GM23338 (cell line): ENCODE results near the gene PCBP3.

Source experiments
- CREB1 ChIP-seq: fragments of 250-450 bp; sonication (Bioruptor Pico); IDR thresholded peaks from 2 replicates; pipeline ENCODE4 v1.5.0; 2020; ENCODE audit warnings: low read depth, mild to moderate bottlenecking, moderate library complexity
- ETS1 ChIP-seq: IDR thresholded peaks from 2 replicates; pipeline ENCODE4 v1.6.1; 2016; ENCODE audit warnings: antibody characterized with exemption
- EZH2 ChIP-seq: fragments of 200-600 bp; sonication (generic); IDR thresholded peaks from one replicate; pipeline ENCODE4 v1.8.0; 2017; ENCODE audit warnings: antibody characterized with exemption, mild to moderate bottlenecking, low read depth; ENCODE audit not compliant: unreplicated experiment
- EZH2phosphoT487 ChIP-seq: fragments of 200-600 bp; sonication (generic); IDR thresholded peaks from one replicate; pipeline ENCODE4 v1.8.1; 2018; ENCODE audit warnings: antibody characterized with exemption; ENCODE audit not compliant: unreplicated experiment
- JUNB ChIP-seq: IDR thresholded peaks from one replicate; pipeline ENCODE4 v1.6.1; 2016; ENCODE audit warnings: antibody characterized with exemption; ENCODE audit not compliant: unreplicated experiment
- POLR2AphosphoS5 ChIP-seq: IDR thresholded peaks from 2 replicates; pipeline ENCODE4 v1.6.1; 2016; ENCODE audit warnings: antibody characterized with exemption, low read depth
- REST ChIP-seq: IDR thresholded peaks from one replicate; pipeline ENCODE4 v1.6.1; 2018; ENCODE audit warnings: antibody characterized with exemption; ENCODE audit not compliant: unreplicated experiment
- STAT1 ChIP-seq: IDR thresholded peaks from one replicate; pipeline ENCODE4 v1.6.1; 2016; ENCODE audit warnings: antibody characterized with exemption; ENCODE audit not compliant: unreplicated experiment
- ZNF114 ChIP-seq: fragments of 250-450 bp; sonication (Bioruptor Pico); IDR thresholded peaks from 2 replicates; pipeline ENCODE4 v1.5.0; 2020; ENCODE audit warnings: mild to moderate bottlenecking, moderate library complexity
- TF ChIP-seq, protein P1 (sequence below), 2 experiments: fragments of 200-600 bp in 1 of 2; sonication (generic) in 1 of 2; conservative IDR thresholded peaks; 2 replicates each; pipeline versions ENCODE4 v1.5.1 to v1.6.1; 2016 to 2017; ENCODE audit warnings: antibody characterized with exemption in 2 of 2, low read depth in 2 of 2, mild to moderate bottlenecking in 2 of 2, moderate library complexity in 1 of 2
- TF ChIP-seq, protein P2 (sequence below): fragments of 250-450 bp; sonication (Bioruptor Pico); IDR thresholded peaks from 2 replicates; pipeline ENCODE4 v1.5.0; 2020; ENCODE audit warnings: mild to moderate bottlenecking, moderate library complexity

DNA sequence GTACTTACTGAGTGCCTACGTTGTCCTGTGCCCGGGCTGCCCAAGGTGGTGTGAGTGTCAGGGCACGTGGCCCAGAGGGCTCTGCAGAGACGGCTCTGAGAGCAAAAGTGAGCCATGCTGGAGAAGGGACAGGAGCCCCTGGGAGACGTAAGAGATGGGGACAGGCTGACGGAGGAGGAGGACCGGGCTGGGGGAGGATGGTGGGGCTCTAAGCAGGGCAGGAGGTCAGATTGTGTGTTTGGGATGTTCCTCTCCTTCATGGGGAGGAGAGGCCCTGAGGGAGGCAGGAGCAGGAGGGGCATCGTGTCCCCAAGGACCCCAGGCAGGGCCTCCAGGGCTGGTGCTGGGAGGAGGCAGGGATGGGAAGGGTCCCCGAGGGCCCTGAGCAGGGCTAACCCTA, 158.9 kb downstream of the PCBP3 start:
- TF ChIP-seq, protein P1, sequence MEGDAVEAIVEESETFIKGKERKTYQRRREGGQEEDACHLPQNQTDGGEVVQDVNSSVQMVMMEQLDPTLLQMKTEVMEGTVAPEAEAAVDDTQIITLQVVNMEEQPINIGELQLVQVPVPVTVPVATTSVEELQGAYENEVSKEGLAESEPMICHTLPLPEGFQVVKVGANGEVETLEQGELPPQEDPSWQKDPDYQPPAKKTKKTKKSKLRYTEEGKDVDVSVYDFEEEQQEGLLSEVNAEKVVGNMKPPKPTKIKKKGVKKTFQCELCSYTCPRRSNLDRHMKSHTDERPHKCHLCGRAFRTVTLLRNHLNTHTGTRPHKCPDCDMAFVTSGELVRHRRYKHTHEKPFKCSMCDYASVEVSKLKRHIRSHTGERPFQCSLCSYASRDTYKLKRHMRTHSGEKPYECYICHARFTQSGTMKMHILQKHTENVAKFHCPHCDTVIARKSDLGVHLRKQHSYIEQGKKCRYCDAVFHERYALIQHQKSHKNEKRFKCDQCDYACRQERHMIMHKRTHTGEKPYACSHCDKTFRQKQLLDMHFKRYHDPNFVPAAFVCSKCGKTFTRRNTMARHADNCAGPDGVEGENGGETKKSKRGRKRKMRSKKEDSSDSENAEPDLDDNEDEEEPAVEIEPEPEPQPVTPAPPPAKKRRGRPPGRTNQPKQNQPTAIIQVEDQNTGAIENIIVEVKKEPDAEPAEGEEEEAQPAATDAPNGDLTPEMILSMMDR (conservative IDR thresholded peaks at IDR 0.05; ENCODE audit: low read depth in 2 of 2), result no peak
- TF ChIP-seq EZH2, result no peak
- no peak for TF ChIP-seq POLR2AphosphoS5
- no peak for TF ChIP-seq EZH2phosphoT487
- TF ChIP-seq REST, result no peak
- TF ChIP-seq CREB1, result no peak
- no peak for TF ChIP-seq JUNB
- TF ChIP-seq, protein P2, sequence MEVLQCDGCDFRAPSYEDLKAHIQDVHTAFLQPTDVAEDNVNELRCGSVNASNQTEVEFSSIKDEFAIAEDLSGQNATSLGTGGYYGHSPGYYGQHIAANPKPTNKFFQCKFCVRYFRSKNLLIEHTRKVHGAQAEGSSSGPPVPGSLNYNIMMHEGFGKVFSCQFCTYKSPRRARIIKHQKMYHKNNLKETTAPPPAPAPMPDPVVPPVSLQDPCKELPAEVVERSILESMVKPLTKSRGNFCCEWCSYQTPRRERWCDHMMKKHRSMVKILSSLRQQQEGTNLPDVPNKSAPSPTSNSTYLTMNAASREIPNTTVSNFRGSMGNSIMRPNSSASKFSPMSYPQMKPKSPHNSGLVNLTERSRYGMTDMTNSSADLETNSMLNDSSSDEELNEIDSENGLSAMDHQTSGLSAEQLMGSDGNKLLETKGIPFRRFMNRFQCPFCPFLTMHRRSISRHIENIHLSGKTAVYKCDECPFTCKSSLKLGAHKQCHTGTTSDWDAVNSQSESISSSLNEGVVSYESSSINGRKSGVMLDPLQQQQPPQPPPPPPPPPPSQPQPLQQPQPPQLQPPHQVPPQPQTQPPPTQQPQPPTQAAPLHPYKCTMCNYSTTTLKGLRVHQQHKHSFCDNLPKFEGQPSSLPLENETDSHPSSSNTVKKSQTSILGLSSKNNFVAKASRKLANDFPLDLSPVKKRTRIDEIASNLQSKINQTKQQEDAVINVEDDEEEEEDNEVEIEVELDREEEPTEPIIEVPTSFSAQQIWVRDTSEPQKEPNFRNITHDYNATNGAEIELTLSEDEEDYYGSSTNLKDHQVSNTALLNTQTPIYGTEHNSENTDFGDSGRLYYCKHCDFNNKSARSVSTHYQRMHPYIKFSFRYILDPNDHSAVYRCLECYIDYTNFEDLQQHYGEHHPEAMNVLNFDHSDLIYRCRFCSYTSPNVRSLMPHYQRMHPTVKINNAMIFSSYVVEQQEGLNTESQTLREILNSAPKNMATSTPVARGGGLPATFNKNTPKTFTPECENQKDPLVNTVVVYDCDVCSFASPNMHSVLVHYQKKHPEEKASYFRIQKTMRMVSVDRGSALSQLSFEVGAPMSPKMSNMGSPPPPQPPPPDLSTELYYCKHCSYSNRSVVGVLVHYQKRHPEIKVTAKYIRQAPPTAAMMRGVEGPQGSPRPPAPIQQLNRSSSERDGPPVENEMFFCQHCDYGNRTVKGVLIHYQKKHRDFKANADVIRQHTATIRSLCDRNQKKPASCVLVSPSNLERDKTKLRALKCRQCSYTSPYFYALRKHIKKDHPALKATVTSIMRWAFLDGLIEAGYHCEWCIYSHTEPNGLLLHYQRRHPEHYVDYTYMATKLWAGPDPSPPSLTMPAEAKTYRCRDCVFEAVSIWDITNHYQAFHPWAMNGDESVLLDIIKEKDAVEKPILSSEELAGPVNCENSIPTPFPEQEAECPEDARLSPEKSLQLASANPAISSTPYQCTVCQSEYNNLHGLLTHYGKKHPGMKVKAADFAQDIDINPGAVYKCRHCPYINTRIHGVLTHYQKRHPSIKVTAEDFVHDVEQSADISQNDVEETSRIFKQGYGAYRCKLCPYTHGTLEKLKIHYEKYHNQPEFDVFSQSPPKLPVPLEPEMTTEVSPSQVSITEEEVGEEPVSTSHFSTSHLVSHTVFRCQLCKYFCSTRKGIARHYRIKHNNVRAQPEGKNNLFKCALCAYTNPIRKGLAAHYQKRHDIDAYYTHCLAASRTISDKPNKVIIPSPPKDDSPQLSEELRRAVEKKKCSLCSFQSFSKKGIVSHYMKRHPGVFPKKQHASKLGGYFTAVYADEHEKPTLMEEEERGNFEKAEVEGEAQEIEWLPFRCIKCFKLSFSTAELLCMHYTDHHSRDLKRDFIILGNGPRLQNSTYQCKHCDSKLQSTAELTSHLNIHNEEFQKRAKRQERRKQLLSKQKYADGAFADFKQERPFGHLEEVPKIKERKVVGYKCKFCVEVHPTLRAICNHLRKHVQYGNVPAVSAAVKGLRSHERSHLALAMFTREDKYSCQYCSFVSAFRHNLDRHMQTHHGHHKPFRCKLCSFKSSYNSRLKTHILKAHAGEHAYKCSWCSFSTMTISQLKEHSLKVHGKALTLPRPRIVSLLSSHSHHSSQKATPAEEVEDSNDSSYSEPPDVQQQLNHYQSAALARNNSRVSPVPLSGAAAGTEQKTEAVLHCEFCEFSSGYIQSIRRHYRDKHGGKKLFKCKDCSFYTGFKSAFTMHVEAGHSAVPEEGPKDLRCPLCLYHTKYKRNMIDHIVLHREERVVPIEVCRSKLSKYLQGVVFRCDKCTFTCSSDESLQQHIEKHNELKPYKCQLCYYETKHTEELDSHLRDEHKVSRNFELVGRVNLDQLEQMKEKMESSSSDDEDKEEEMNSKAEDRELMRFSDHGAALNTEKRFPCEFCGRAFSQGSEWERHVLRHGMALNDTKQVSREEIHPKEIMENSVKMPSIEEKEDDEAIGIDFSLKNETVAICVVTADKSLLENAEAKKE, result no peak
- TF ChIP-seq ZNF114 (CRISPR knock-in tag), result no peak
- TF ChIP-seq STAT1, result no peak
- TF ChIP-seq ETS1, result no peak
